Heart left ventricle (tissue), 16 donors: ENCODE data around the gene HOOK2. TPM values are rescaled to one million over a fixed set of nuclear protein-coding genes. Genes with fewer than 3 reads are reported as not detected.

Experiments
- ATAC-seq, 4 donors: fragments of 200-7000 bp; cut with Tn5 transposase; one replicate each; pipeline ENCODE4 v1.9.1; 2020 to 2022; ENCODE audit warnings: moderate library complexity in 4 of 4, mild to moderate bottlenecking in 3 of 4, moderate number of reproducible peaks in 1 of 4
- DNase-seq, 5 donors: peaks; one replicate each; pipeline ENCODE4 v3.0.0-alpha.2; 2020
- H3K27ac ChIP-seq, 12 donors: fragments of 200-600 bp; sonication (generic) in 4 of 12; one replicate each; pipeline versions ENCODE4 v1.5.0 to v1.8.0; 2016 to 2022; ENCODE audit warnings: mild to moderate bottlenecking in 2 of 12
- H3K27me3 ChIP-seq, 9 donors: fragments of 200-600 bp; sonication (generic) in 2 of 9; one replicate each; pipeline versions ENCODE4 v1.5.1 to v1.8.0; 2016 to 2022; ENCODE audit warnings: mild to moderate bottlenecking in 3 of 9
- H3K36me3 ChIP-seq, 9 donors: fragments of 200-600 bp; sonication (generic) in 2 of 9; one replicate each; pipeline versions ENCODE4 v1.5.0 to v1.8.0; 2018 to 2022; ENCODE audit warnings: mild to moderate bottlenecking in 2 of 9
- H3K4me1 ChIP-seq, 12 donors: fragments of 200-600 bp; sonication (generic) in 4 of 12; one replicate each; pipeline versions ENCODE4 v1.5.0 to v1.8.0; 2016 to 2022; ENCODE audit warnings: mild to moderate bottlenecking in 3 of 12
- H3K4me3 ChIP-seq, 12 donors: fragments of 200-600 bp; sonication (generic) in 4 of 12; one replicate each; pipeline versions ENCODE4 v1.5.0 to v1.8.0; 2017 to 2022; ENCODE audit warnings: mild to moderate bottlenecking in 9 of 12, moderate library complexity in 4 of 12
- H3K9me3 ChIP-seq, 12 donors: fragments of 200-600 bp; sonication (generic) in 4 of 12; one replicate each; pipeline versions ENCODE4 v1.5.0 to v1.8.0; 2016 to 2022; ENCODE audit warnings: mild to moderate bottlenecking in 1 of 12
- CTCF ChIP-seq, 12 donors: fragments of 200-600 bp; sonication (generic) in 4 of 12; IDR thresholded peaks; one replicate each; pipeline versions ENCODE4 v1.5.0 to v1.8.0; 2018 to 2022; ENCODE audit warnings: antibody characterized with exemption in 12 of 12, mild to moderate bottlenecking in 5 of 12
- POLR2A ChIP-seq, 2 donors: fragments of 450-650 bp; IDR thresholded peaks; one replicate each; pipeline ENCODE4 v1.6.1; 2017; ENCODE audit warnings: antibody characterized with exemption in 2 of 2, mild to moderate bottlenecking in 2 of 2, moderate library complexity in 2 of 2
- WGBS, 4 donors: extraction: QIAGEN DNeasy Blood & Tissue Kit in 2 of 4; methylation state at CpG; one replicate each; pipeline versions ENCODE4 v1.1.5 to v1.1.7; 2013 to 2018; 5-methylcytosine and 5-hydroxymethylcytosine counted together
- intact Hi-C, 10 donors: fragments of 100-400 bp; cut with DNase I; formaldehyde crosslinking; loops; one replicate each; pipeline versions ENCODE4 v1.11.1 to v1.14.2; 2022
- polyA plus RNA-seq, 2 donors: library from polyadenylated mRNA; stranded (reverse); fragments of 200-250 nt; gene quantifications; one replicate each; pipeline ENCODE4 v1.2.3, GENCODE V29; 2013
- total RNA-seq, 9 donors: library from RNA; depleted of rRNA in 2 of 9; stranded (reverse); fragments of >200 nt in 2 of 9; fragmentation: NEBNext Ultra II Directional in 3 of 9; extraction: Animal tissue kit (Norgen Biotek cat#: 25700) in 3 of 9; gene quantifications; one replicate each; pipeline versions ENCODE4 v1.1.0 to v1.2.4, GENCODE V29; 2016 to 2023
- donor health status: ischemic (EF 13 %, LVEDD 7.1; RV severe dilation, severe dysfunction).
- donor health status: healthy with polysubstance abuse.
- donor health status: DM: no; HTN: yes; CAD: no.
- donor health status: DM: no; HTN: no; CAD: no.
- donor health status: ischemic (EF 25% LVEDD 6.9; RV normal size, moderate dysfunction).
- donor health status: ischemic (EF 25% LVEDD 5.7; RV mildly dilated, moderate dysfunction).
- donor health status: healthy.
- donor health status: DM: yes; HTN: yes; CAD: no.
- donor health status: ischemic (EF 35%, LVEDD 5.7; RV mildly dilated, moderate dysfunction).
- donor health status: nonischemic (EF 11% LVEDD 7.7; RV severe dilation, severe dysfunction).
- donor health status: DM: yes; HTN: yes; CAD: no.
- donor health status: PGD.
- donor health status: ischemic (EF 29% LVEDD 5.4; RV normal size, mild dysfunction).
- donor health status: nonischemic (EF 23%, LVEDD 6.1; RV moderate dilation, normal function).

The HOOK2 gene
- total and polyA plus RNA-seq, 11 donors, result 29.9 to 90.1 (median 62.6) TPM

DNA sequence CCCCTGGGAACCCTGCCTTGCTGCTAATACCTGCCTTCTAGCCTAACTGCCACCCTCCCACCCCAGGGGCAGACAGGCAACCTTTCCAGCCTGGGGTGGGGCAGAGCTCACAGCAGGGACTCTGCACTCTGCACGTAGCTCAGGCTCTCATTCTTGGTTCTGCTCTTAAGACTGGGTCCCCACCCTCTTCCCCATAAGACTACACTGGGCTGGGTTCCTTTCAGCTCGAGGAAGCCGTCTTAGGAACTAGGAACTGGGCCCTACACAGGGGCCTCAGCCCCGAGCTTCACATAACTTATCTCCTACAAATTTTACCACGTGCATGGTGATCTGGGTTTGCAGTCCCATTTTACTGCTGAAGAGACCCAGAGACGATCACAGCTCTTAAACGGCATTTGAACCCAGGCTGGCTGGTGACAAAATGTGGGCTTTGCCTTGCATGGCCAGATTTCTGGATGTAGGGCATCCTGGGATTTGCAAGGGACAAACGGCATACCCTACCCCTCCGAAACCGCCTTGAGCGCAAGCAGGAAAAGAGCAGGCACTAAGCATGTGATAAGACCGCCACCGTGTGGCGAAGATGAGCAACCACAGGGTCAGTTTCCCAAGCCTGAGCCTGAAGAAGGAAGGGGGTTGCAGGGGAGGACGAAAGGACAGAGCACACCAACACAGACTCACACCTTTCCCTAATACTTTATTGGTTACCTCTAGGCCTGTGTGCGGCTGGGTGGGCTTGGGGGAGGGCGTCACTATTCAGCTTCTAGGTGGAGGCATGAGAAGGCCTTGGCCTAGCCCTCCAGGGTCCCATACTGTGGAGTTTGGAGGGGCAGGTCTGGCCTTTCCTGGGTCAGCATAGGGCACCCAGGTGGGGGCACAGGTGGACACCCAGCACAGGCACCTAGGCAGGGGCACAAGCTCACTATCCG, 21.1 kb upstream of the HOOK2 start:
- Histone ChIP-seq H3K9me3 (no peaks in the 10 kb centered on the region), H3K4me3 (peak overlapping the region in 4 of 12 donors; percentile 4 to 45 (median 24)), H3K36me3 (peaks cover 0 to 40% (median 27%) of the 10 kb centered on the region in 9 donors), H3K27me3 (peaks cover 0 to 3% (median 0%) of the 10 kb centered on the region in 9 donors), H3K27ac (peak overlapping the region in 11 of 12 donors; percentile 42 to 100 (median 57)), H3K4me1 (peaks cover 3 to 41% (median 23%) of the 10 kb centered on the region in 12 donors)
- no peak for TF ChIP-seq POLR2A (IDR thresholded peaks at IDR 0.05)
- peak; percentile 87 to 96 (median 92) for TF ChIP-seq CTCF (IDR thresholded peaks at IDR 0.05)
- DNase-seq (peak; percentile 74 to 87 (median 79)), ATAC-seq (peak; percentile 12 to 21 (median 15))
- WGBS, 4 donors, result 6 to 11% (median 9%) methylated on average over 17 to 18 of the region's 18 CpGs
- intact Hi-C loops, result loop anchor here (1.0 to 5.0 kb wide), 5 partner anchors 19 to 84 kb away; no protein-coding TSS in a partner anchor

DNA sequence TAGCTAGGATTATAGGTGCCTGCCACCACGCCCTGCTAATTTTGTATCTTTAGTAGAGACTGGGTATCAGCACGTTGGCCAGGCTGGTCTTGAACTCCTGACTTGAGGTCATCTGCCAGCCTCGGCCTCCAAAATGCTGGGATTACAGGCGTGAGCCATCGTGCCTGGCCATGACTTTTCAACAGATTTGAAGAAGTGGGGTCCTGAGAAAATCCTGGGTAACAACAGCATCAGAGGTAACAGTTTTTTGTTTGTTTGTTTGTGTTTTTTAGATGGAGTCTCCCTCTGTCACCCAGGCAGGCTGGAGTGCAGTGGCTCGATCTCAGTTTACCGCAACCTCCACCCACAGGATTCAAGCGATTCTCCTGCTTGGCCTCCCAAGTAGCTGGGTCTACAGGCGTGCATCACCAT, 19.6 kb upstream of the HOOK2 start:
- H3K4me3 ChIP-seq, result no peak overlapping the region
- TF ChIP-seq POLR2A (IDR thresholded peaks at IDR 0.05) (no peak), CTCF (IDR thresholded peaks at IDR 0.05) (no peak)
- WGBS, 4 donors, result 88 to 94% (median 91%) methylated on average over 9 of the region's 9 CpGs
- H3K27me3 ChIP-seq, result no peaks in the 10 kb centered on the region
- H3K9me3 ChIP-seq, result no peaks in the 10 kb centered on the region
- peaks cover 3 to 37% (median 23%) of the 10 kb centered on the region in 12 donors for H3K4me1 ChIP-seq
- DNase-seq, result no peak
- intact Hi-C loops, result loop anchor here in 8 of 10 donors (2.0 to 5.0 kb wide), 3 partner anchors 18 to 83 kb away; no protein-coding TSS in a partner anchor
- peak overlapping the region in 8 of 12 donors; percentile 46 to 100 (median 98) for H3K27ac ChIP-seq
- ATAC-seq, result no peak
- H3K36me3 ChIP-seq, result peaks cover 0 to 33% (median 22%) of the 10 kb centered on the region in 9 donors

GRCh38 chr19:12794196-12794941, 19.0 kb upstream of the HOOK2 start:
- WGBS, 4 donors, result 72 to 82% (median 77%) methylated on average over 7 of the region's 7 CpGs
- peaks cover 0 to 27% (median 16%) of the 10 kb centered on the region in 9 donors for H3K36me3 ChIP-seq
- H3K9me3 ChIP-seq, result no peaks in the 10 kb centered on the region
- intact Hi-C loops, result loop anchor here in 2 of 10 donors (2.0 kb wide), 1 partner anchor 18 kb away; no protein-coding TSS in a partner anchor
- TF ChIP-seq POLR2A (IDR thresholded peaks at IDR 0.05), result no peak
- TF ChIP-seq CTCF (IDR thresholded peaks at IDR 0.05), result no peak
- no peak for DNase-seq
- peaks cover 3 to 41% (median 23%) of the 10 kb centered on the region in 12 donors for H3K4me1 ChIP-seq
- no peaks in the 10 kb centered on the region for H3K27me3 ChIP-seq
- no peak for ATAC-seq
- H3K27ac ChIP-seq, result peak overlapping the region; percentile 95 to 100 (median 99)
- H3K4me3 ChIP-seq, result peak overlapping the region; percentile 43 to 99 (median 84)
